ENCODE results near the gene ZNF669.
"Not testable (repeated sequence)": the region's sequence is repeated elsewhere in the genome, so short reads cannot be mapped to it uniquely, and the experiment has no call there.

ZNF669 gene

DNA sequence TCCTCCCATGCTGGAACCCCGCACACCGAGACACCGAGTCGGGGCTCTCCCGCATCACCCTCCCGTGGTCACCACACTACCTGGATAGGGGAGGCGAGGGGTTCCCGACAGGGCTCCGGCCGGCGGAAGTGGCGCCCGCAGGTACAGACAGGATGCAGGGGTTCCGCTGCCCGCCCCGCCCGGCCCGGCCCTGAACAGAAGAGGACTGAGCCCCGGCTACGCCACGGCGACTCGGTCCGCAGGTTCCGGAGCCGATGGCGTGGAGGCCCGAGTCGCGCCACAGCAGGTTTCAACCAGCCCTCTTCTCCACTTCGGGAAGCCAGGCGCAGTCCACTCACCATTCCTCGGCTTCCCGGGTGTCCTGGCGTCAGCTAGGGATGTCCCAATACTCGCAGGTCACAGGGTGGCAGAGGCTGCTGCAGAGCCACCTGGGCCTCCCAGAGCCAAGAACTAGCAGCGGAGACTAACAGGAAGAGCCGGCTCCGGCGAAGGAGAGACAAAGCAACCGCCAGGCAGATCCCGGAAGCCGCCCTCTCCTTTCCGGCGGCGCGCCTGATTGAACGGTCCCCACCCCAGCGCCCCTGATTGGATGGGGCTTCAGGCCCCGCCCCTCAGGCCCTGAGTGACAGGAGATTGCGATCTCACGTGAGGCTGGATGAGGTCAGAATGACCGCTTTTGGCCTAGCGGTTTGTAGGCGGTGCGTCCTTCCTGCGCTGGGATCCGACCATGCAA, at the start of gene ZNF669:
ZNF669 (minus strand) TSS at position 498 of the 733 bp plus-strand sequence; CDS start at position 341, 157 bp downstream.
- DNase-seq (ENCODE audit: low read depth) = peak; percentile 88

- DNase-seq (ENCODE audit: low read depth) = no peak
Observed at GRCh38 chr1:247147781-247148180, 43.6 kb upstream of the ZNF669 start.

- DNase-seq (ENCODE audit: low read depth) = not testable (repeated sequence)
Observed at GRCh38 chr1:247147120-247147519, 43.0 kb upstream of the ZNF669 start.

- no peak for DNase-seq (ENCODE audit: low read depth)
Observed at GRCh38 chr1:247146671-247147070, 42.5 kb upstream of the ZNF669 start.

GRCh38 chr1:247145279-247145678, 41.1 kb upstream of the ZNF669 start:
- no peak for DNase-seq (ENCODE audit: low read depth)

DNA sequence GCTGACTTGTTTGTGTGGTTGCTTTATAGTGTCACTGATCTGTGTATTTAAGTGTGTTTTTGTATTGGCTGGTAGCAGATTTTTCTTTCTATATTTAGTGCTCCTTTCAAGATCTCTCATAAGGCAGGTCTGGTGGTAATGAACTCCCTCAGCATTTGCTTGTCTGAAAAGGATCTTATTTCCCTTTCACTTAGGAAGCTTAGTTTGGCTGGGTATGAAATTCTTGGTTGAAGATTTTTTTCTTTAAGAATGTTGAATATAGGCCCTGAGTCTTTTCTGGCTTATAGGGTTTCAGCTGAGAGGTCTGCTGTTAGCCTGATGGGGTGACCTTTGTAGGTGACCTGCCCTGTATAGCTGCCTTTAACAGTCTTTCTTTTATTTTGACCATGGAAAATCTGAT, 35.4 kb upstream of the ZNF669 start:
- not testable (repeated sequence) for DNase-seq (ENCODE audit: low read depth)

DNA sequence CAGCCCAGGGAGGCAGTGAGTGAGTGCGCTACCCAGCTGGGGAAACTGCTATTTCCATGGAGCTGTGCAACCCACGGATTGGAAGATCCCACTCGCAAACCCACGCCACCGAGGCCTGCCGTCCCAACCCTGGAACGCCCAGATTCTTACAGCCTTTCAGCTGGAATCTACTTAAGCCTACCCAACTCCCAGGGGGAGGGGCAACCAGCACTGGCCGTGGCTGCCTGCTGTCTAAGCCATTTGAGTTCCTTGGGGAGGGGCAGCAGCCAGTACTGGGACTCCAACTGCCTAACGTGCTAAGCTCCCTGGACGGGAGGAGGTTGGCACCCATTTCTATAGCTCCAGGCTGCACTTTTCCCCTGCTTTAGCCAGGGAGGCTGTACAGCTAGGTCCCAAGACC, 27.1 kb upstream of the ZNF669 start:
- DNase-seq (ENCODE audit: low read depth) = no peak

- not testable (repeated sequence) for DNase-seq (ENCODE audit: low read depth)
Observed at GRCh38 chr1:247127519-247128282, 23.5 kb upstream of the ZNF669 start.

- not testable (repeated sequence) for DNase-seq (ENCODE audit: low read depth)
Observed at GRCh38 chr1:247126601-247127000, 22.4 kb upstream of the ZNF669 start.

- not testable (repeated sequence) for DNase-seq (ENCODE audit: low read depth)
Observed at GRCh38 chr1:247126166-247126565, 22.0 kb upstream of the ZNF669 start.

- no peak for DNase-seq (ENCODE audit: low read depth)
Observed at GRCh38 chr1:247121382-247121781, 17.2 kb upstream of the ZNF669 start.

DNA sequence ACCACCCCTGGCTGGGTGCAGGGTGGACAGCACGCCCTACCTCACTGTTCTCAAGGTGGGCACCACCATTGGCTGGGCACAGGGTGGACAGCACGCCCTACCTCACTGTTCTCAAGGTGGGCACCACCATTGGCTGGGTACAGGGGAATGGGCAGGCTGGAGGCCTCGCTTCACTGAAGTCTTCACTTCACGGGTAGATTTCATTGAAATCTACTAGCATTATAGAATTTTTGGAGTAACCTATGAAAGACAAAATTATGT, 16.2 kb upstream of the ZNF669 start:
- not testable (repeated sequence) for DNase-seq (ENCODE audit: low read depth)

- DNase-seq (ENCODE audit: low read depth) = no peak
Observed at GRCh38 chr1:247119600-247120407, 15.6 kb upstream of the ZNF669 start.

DNA sequence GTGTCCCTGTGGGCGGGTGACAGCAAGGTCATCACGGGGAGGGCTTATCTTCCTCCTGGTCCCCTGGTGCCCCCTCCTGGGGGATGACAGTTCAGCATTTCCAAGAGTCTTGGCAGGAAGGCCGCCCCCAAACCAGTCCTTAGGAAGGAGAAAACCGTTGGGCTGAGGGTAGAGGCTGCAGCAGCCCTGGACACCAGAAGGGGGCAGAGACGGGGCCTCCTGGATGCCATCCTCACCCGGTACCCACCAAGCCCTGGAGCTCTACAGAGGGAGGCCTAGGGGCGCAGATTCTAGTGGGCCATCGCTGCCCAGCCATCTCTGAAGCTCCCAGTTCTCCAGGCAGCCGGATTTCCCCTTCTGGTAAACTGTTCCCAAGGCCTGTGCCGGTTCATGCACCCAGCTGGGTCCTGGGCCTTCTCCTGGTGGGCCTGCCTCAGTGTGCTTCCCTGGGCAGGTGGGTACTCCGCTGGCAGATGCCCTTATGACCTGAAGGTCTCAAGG, 14.8 kb upstream of the ZNF669 start:
- no peak for DNase-seq (ENCODE audit: low read depth)

DNA sequence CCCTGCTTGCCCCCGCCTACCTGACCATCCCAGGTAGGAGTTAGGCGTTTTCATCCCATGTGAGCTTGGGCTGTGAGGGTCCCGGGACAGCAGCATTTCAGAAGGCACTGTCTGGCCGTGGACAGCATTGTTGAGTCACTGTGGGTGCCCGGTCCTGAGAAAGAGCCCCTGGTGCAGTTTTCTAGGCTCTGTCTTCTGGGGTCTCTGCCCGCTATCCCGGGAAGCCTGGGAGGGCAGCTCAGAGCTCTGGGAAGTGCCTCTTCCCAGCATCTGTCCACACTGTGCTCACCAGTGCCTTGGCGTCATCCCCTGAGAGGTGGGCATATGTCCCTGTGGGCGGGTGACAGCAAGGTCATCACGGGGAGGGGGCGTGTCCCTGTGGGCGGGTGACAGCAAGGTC, 11.4 kb upstream of the ZNF669 start:
- DNase-seq (ENCODE audit: low read depth) = no peak

DNA sequence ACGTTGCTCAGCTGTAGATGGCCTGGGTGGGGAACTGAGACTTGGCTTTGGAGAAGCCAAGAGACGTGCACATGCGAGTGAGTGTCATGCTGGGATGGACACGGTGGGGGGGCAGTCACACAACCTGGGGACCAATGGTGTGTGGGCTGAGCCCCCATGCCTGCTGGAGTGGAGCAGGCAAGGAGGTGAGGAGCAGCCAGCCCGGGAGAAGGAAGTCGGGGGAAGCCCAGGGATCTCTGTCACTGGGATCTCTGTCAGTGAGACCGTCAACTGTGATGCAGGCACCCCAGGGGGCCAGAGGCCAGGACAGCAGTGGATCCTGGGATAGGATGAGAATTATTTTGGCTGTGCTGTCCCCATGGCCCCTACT, 11.0 kb upstream of the ZNF669 start:
- DNase-seq (ENCODE audit: low read depth) = no peak

DNA sequence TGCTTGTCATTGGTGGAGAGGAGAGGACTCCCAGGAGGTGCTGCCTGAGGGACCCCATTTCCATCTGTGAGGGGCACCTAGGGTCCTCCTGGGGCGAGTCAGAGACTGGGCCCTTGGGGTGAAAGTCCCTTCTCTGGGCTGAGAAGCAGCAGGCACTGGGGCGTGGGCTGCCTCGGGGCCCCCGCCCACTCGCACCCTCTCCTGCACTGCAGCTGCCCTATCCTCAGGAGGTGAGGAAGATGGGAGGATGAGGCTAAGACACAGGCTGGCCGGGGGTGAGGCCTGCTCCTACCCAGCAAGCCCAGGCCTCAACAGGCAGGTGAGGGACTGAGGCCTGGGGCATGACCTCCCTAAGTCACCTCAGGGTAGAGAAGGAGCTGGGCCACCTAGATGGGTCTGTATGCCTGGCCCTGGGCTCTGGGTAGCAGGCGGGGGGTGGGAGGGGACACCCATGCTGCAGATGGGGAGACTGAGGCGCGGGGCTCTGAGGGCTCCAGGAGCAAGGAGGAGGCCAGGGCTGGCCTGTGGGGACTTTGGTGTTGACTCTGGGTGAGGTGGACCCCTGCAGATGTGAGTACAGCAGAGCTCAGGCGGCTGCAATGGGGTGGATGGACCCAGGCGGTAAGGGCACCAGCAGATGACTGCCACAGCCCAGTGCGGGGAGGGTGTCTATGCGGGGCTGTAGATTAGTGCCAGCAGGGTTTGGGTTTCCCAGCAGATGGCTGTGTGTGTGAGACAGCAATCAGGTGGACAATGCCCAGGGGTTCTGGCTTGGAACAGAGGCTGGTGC, 10.4 kb upstream of the ZNF669 start:
- DNase-seq (ENCODE audit: low read depth) = no peak

- DNase-seq (ENCODE audit: low read depth) = no peak
Observed at GRCh38 chr1:247113733-247114271, 9.6 kb upstream of the ZNF669 start.

- no peak for DNase-seq (ENCODE audit: low read depth)
Observed at GRCh38 chr1:247113094-247113497, 8.9 kb upstream of the ZNF669 start.

DNA sequence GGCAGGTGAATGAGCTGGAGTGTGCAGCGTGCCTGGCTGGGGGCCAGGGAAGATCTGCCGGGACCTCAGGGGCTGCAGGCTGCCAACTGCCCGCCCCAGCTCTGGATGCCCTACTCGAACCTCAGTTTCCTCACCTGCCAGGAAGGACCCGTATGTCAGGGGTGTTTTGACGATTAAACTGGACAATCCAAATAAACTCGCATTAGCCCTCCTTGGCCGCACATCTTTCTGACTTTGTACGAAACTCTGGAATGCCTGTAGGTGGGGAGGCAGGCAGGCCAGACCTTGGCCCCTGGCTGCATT, 8.3 kb upstream of the ZNF669 start:
- DNase-seq (ENCODE audit: low read depth) = no peak

DNA sequence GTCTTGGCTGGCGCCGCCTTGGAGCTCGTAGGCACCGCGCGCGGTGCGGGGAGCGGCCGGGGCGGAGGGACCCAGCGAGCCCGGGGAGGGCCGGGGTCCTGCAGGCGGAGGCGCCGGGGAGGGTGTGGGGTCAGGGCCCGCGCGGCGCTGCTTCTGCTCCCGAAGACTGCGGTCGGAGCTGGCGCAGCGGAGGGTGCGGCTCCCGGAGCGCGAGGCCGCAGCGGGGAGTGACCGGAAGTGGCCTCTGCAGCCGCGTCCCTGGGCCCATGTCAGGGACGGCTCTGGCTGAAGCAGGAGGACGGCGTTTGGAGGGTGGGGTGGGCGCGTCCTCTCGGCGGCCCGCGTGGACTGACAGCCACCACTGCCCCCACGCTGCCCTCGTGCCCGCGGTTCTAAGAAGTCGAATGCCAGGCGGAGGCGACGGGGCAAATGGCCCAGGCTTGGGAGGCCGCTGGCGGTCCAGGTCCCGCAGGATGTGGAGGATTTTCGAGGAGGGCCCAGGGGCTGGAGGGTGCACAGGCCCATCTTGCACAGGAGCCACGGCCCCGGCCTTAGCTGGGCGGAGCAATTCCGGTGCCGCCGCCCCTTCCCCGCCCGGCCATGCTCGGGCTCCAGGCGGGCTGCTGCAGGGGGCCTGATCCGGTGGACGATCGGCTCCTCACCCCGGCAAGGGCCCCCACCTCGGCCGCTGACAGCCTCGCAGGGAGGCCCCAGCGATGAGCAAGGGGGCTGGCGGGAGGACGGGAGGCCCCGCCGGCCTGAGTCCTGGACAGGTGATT, 7.7 kb upstream of the ZNF669 start:
- DNase-seq (ENCODE audit: low read depth) = no peak

Data from stimulated activated CD8-positive, alpha-beta memory T cell treated with anti-CD3 and anti-CD28 coated beads, Interleukin-7, amount 100 ng/mL, for 24 hours (primary cell).